ENCODE measurements around the gene PAFAH1B1. TPM values are rescaled to one million over a fixed set of nuclear protein-coding genes. Genes with fewer than 3 reads are reported as not detected.

PAFAH1B1 gene
- total RNA-seq, 2 experiments from 2014 or later: 159 to 168 TPM

DNA sequence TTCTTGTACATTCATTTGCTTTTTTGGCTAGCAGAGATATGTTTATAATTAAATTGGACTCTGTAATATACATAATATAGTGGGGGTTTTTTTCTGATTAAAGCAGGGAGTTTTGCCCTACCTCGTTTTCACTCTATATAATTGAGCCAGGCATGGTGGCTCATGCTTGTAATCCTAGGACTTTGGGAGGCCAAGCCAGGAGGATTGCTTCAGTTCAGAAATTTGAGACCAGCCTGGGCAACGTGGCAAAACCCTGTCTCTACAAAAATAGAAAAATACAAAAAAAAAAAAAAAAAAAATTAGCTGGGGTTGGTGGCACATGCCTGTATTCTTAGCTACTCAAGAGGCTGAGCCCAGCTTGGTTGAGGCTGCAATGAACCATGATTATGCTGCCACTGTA lies 42.2 kb downstream of the PAFAH1B1 start:
- Mint-ChIP-seq H3K4me3 (no peak overlapping the region), H3K36me3 (ENCODE audit: low read depth) (peaks cover 32% of the 10 kb centered on the region), H3K4me1 (ENCODE audit: low read depth) (peaks cover 51% of the 10 kb centered on the region), H3K27ac (peak overlapping the region; percentile 46), H3K9me3 (no peaks in the 10 kb centered on the region), H3K27me3 (no peaks in the 10 kb centered on the region)
- intact Hi-C loops (cut with micrococcal nuclease): no loop called here
- ATAC-seq: no peak
- no peak for DNase-seq
- ChIA-PET CTCF (no interaction called here), POLR2A (interaction anchor here (1.4 kb wide), 1 partner anchor 15 kb away, joined by 3 read pairs; no protein-coding TSS in a partner anchor)
- TF ChIP-seq, protein P1, sequence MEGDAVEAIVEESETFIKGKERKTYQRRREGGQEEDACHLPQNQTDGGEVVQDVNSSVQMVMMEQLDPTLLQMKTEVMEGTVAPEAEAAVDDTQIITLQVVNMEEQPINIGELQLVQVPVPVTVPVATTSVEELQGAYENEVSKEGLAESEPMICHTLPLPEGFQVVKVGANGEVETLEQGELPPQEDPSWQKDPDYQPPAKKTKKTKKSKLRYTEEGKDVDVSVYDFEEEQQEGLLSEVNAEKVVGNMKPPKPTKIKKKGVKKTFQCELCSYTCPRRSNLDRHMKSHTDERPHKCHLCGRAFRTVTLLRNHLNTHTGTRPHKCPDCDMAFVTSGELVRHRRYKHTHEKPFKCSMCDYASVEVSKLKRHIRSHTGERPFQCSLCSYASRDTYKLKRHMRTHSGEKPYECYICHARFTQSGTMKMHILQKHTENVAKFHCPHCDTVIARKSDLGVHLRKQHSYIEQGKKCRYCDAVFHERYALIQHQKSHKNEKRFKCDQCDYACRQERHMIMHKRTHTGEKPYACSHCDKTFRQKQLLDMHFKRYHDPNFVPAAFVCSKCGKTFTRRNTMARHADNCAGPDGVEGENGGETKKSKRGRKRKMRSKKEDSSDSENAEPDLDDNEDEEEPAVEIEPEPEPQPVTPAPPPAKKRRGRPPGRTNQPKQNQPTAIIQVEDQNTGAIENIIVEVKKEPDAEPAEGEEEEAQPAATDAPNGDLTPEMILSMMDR (IDR thresholded peaks at IDR 0.05): no peak

DNA sequence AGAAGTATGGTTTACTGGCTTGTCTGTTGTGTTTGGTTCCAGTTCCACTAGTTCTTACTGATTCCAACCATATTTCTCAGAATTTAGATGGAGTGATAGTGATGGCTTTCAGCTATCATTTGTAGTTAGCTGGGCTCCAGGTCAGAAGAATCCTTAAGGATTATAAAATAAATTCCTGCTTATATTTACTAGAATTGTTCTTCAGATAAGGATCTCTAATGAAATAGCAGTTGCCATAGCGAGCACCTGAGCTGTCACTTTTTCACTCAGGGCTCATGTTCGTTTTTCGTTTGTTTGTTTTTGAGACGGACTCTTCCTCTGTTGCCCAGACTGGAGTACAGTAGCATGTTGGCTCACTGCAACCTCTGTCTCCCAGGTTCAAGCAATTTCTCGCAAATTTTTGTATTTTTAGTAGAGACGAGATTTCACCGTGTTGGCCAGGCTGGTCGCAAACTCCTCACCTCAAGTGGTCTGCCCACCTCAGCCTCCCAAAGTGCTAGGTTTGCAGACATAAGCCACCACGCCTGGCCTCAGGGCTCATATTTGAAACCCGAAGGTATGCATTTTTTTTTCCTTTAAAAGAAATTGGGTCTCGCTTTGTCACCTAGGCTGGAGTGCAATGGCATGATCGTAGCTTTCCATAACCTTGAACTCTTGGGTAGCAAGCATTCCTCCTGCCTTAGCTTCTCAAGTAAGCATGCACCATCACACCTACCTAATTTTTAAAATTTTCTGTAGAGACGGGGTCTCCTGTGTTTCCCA lies 42.9 kb downstream of the PAFAH1B1 start:
- CTCF ChIA-PET: no interaction called here
- TF ChIP-seq, protein P1 (IDR thresholded peaks at IDR 0.05): no peak
- POLR2A ChIA-PET: interaction anchor here (1.4 kb wide), 1 partner anchor 16 kb away, joined by 3 read pairs; no protein-coding TSS in a partner anchor
- H3K27me3 Mint-ChIP-seq: no peaks in the 10 kb centered on the region
- H3K27ac Mint-ChIP-seq: peak overlapping the region; percentile 46
- ATAC-seq (no peak), DNase-seq (no peak)
- intact Hi-C loops (cut with micrococcal nuclease): no loop called here
- H3K36me3 Mint-ChIP-seq (ENCODE audit: low read depth): peaks cover 35% of the 10 kb centered on the region
- no peaks in the 10 kb centered on the region for H3K9me3 Mint-ChIP-seq
- peaks cover 51% of the 10 kb centered on the region for H3K4me1 Mint-ChIP-seq (ENCODE audit: low read depth)
- H3K4me3 Mint-ChIP-seq: no peak overlapping the region

DNA sequence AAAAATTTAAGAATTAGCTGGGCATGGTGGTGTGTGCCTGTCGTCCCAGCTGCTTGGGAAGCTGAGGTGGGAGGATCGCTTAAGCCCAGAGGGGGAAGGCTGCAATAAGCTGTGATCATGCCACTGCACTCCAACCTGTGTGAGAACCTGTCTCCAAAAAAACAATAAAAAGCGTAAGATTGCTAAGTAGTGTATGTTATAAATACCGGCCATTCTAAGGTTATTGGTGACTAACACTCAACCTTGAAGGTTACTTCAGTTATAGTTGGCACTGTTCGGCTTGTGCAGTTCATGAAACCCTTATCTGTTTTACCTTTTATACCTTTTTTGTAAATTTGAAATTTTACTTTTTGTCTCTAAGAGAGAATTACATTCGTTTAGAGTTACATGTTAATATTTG lies 44.0 kb downstream of the PAFAH1B1 start:
- TF ChIP-seq, protein P1 (IDR thresholded peaks at IDR 0.05): no peak
- no peaks in the 10 kb centered on the region for H3K9me3 Mint-ChIP-seq
- peaks cover 43% of the 10 kb centered on the region for H3K4me1 Mint-ChIP-seq (ENCODE audit: low read depth)
- ATAC-seq (no peak), DNase-seq (no peak)
- H3K36me3 Mint-ChIP-seq (ENCODE audit: low read depth): peaks cover 41% of the 10 kb centered on the region
- ChIA-PET CTCF (no interaction called here), POLR2A (no interaction called here)
- H3K27ac Mint-ChIP-seq: peak overlapping the region; percentile 19
- intact Hi-C loops (cut with micrococcal nuclease): no loop called here
- H3K27me3 Mint-ChIP-seq: no peaks in the 10 kb centered on the region
- H3K4me3 Mint-ChIP-seq: no peak overlapping the region

DNA sequence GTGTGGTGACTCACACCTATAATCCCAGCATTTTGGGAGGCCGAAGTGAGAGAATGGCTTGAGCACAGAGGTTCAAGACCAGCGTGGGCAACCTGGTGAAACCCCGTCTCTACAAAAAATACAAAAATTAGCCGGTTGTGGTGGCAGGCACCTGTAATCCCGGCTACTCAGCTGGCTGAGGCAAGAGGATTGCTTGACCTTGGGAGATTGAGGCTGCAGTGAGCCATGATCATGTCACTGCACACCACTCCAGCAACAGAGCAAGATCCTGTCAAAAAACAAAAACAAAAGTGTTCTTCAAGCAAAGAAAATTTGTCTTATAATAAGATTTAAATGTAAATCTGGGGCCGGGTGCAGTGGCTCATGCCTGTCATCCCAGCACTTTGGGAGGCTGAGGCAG lies 51.5 kb downstream of the PAFAH1B1 start:
- Mint-ChIP-seq H3K4me3 (no peak overlapping the region), H3K27me3 (no peaks in the 10 kb centered on the region), H3K4me1 (ENCODE audit: low read depth) (peaks cover 14% of the 10 kb centered on the region), H3K9me3 (no peaks in the 10 kb centered on the region), H3K27ac (no peak overlapping the region), H3K36me3 (ENCODE audit: low read depth) (peaks cover 32% of the 10 kb centered on the region)
- TF ChIP-seq, protein P1 (IDR thresholded peaks at IDR 0.05): no peak
- intact Hi-C loops (cut with micrococcal nuclease): no loop called here
- DNase-seq (no peak), ATAC-seq (no peak)
- ChIA-PET CTCF (interaction anchor here (1.2 kb wide), 1 partner anchor 263 kb away, joined by 3 read pairs; no protein-coding TSS in a partner anchor), POLR2A (no interaction called here)

DNA sequence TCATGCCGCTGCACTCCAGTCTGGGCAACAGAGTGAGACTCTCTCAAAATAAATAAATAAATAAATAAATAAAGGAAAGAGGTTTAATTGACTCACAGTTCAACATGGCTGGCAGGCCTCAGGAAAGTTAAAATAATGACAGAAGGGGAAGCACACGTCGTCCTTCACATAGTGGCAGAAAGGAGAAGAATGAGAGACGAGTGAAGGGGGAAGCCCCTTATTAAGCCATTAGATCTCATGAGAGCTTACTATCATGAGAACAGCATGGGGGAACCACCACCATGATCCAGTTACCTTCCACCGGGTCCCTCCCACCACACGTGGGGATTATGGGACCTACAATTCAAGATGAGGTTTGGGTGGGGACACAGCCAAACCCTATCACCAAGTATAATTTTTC lies 54.5 kb downstream of the PAFAH1B1 start:
- Mint-ChIP-seq H3K36me3 (ENCODE audit: low read depth) (peaks cover 35% of the 10 kb centered on the region), H3K4me1 (ENCODE audit: low read depth) (peaks cover 5% of the 10 kb centered on the region), H3K27me3 (no peaks in the 10 kb centered on the region), H3K9me3 (peaks cover 11% of the 10 kb centered on the region), H3K27ac (no peak overlapping the region), H3K4me3 (no peak overlapping the region)
- no peak for DNase-seq
- TF ChIP-seq, protein P1 (IDR thresholded peaks at IDR 0.05): no peak
- ChIA-PET POLR2A (interaction anchor here (0.9 to 1.0 kb wide), 2 partner anchors 10 to 14 kb away, joined by 3 read pairs; no protein-coding TSS in a partner anchor), CTCF (no interaction called here)
- intact Hi-C loops (cut with micrococcal nuclease): no loop called here
- no peak for ATAC-seq
